DOHH2 (cell line): ENCODE data around the gene CXCL8.

Experiments used
- H3F3A ChIP-seq: fragments of 200-600 bp; sonication (generic), shearing (Covaris generic); 2 replicates; pipeline ENCODE4 v1.6.0; 2016; ENCODE audit warnings: antibody characterized with exemption, mild to moderate bottlenecking; ENCODE audit not compliant: control insufficient read depth, insufficient read depth
- H3K27ac ChIP-seq: fragments of 200-600 bp; sonication (generic); 2 replicates; pipeline ENCODE4 v1.5.1; 2014; ENCODE audit warnings: low read depth, mild to moderate bottlenecking, low read length, moderate library complexity
- H3K27me3 ChIP-seq: fragments of 200-600 bp; sonication (generic); 2 replicates; pipeline ENCODE4 v1.6.1; 2014; ENCODE audit warnings: mild to moderate bottlenecking, low read length, mixed read lengths; ENCODE audit not compliant: control insufficient read depth
- H3K36me3 ChIP-seq: fragments of 200-600 bp; sonication (generic); 2 replicates; pipeline ENCODE4 v1.6.1; 2014; ENCODE audit warnings: mild to moderate bottlenecking, low read length, moderate library complexity, mixed read lengths; ENCODE audit not compliant: control insufficient read depth
- H3K4me1 ChIP-seq: fragments of 200-600 bp; sonication (generic); 2 replicates; pipeline ENCODE4 v1.6.1; 2014; ENCODE audit warnings: mild to moderate bottlenecking, low read length, mixed read lengths; ENCODE audit not compliant: control insufficient read depth
- H3K4me2 ChIP-seq: fragments of 200-600 bp; sonication (generic); 2 replicates; pipeline ENCODE4 v1.6.0; 2014; ENCODE audit warnings: mild to moderate bottlenecking, low read length, moderate library complexity
- H3K4me3 ChIP-seq: fragments of 200-600 bp; sonication (generic); 2 replicates; pipeline ENCODE4 v1.5.1; 2014; ENCODE audit warnings: mild to moderate bottlenecking, low read length, mixed read lengths
- H3K79me2 ChIP-seq: fragments of 200-600 bp; sonication (generic); 2 replicates; pipeline ENCODE4 v1.6.1; 2014; ENCODE audit warnings: mild to moderate bottlenecking, low read length, mixed read lengths; ENCODE audit not compliant: control insufficient read depth
- H3K9me2 ChIP-seq: fragments of 200-600 bp; sonication (generic); replicated peaks from 2 replicates; pipeline ENCODE4 v1.6.1; 2014; ENCODE audit warnings: mild to moderate bottlenecking, low read length, mixed read lengths; ENCODE audit not compliant: control insufficient read depth
- H3K9me3 ChIP-seq: fragments of 200-600 bp; sonication (generic); 2 replicates; pipeline ENCODE4 v1.6.1; 2014; ENCODE audit warnings: antibody characterized with exemption, low read length, mixed read lengths; ENCODE audit not compliant: control insufficient read depth, insufficient read depth
- H4K20me1 ChIP-seq: fragments of 200-600 bp; sonication (generic); 2 replicates; pipeline ENCODE4 v1.6.0; 2014; ENCODE audit warnings: low read depth, mild to moderate bottlenecking, antibody characterized with exemption, low read length, moderate library complexity; ENCODE audit not compliant: control insufficient read depth, insufficient read depth
- EZH2phosphoT487 ChIP-seq: fragments of 200-600 bp; sonication (generic); IDR thresholded peaks from 2 replicates; pipeline ENCODE4 v1.6.1; 2017; ENCODE audit warnings: borderline replicate concordance, mild to moderate bottlenecking, antibody characterized with exemption, low read length, moderate library complexity, mixed read lengths
- TF ChIP-seq, protein P1 (sequence below): fragments of 200-600 bp; sonication (generic); IDR thresholded peaks from one replicate; pipeline ENCODE4 v1.5.1; 2014; ENCODE audit warnings: antibody characterized with exemption, mild to moderate bottlenecking, low read depth, low read length; ENCODE audit not compliant: poor library complexity, severe bottlenecking

The CXCL8 gene

DNA sequence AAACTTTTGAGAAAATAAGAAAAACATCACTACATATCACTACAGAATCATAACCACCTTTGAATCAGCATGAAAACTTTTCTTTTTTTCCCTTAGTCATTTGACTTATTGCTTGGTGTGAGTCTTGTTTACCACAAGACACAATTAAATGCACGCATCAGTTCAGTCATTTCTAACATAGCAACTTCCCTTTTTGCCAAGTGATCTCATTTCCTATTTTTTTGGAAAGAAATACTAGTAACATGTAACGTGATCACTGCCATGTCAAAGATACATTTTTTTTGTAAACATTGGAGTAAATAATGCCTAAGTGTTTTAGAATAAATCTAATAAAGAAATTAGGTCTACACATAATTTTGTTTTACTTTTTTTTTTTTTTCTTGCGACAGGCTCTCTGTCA, 5.1 kb upstream of the CXCL8 start:
- no peaks in the 10 kb centered on the region for H3K79me2 ChIP-seq
- no peaks in the 10 kb centered on the region for H3K9me3 ChIP-seq
- H3K4me2 ChIP-seq: no peak overlapping the region
- no peaks in the 10 kb centered on the region for H3K27me3 ChIP-seq
- no peaks in the 10 kb centered on the region for H3K9me2 ChIP-seq
- no peaks in the 10 kb centered on the region for H3F3A ChIP-seq
- no peak overlapping the region for H3K27ac ChIP-seq
- TF ChIP-seq EZH2phosphoT487: no peak
- peaks cover 7% of the 10 kb centered on the region for H3K4me1 ChIP-seq
- no peaks in the 10 kb centered on the region for H4K20me1 ChIP-seq
- no peak overlapping the region for H3K4me3 ChIP-seq
- no peaks in the 10 kb centered on the region for H3K36me3 ChIP-seq

DNA sequence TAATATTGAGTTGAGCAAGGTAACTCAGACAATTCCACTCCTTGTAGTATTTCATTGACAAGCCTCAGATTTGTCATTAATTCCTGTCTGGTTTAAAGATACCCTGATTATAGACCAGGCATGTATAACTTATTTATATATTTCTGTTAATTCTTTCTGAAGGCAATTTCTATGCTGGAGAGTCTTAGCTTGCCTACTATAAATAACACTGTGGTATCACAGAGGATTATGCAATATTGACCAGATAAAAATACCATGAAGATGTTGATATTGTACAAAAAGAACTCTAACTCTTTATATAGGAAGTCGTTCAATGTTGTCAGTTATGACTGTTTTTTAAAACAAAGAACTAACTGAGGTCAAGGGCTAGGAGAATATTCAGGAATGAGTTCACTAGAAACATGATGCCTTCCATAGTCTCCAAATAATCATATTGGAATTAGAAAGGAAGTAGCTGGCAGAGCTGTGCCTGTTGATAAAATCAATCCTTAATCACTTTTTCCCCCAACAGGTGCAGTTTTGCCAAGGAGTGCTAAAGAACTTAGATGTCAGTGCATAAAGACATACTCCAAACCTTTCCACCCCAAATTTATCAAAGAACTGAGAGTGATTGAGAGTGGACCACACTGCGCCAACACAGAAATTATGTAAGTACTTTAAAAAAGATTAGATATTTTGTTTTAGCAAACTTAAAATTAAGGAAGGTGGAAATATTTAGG, 821 bp downstream of the CXCL8 start:
- Histone ChIP-seq H3K9me2 (no peaks in the 10 kb centered on the region; the same call in 1 of the 2 replicates), H3F3A (no peaks in the 10 kb centered on the region), H3K4me2 (no peak overlapping the region), H3K36me3 (no peaks in the 10 kb centered on the region), H3K79me2 (no peaks in the 10 kb centered on the region), H3K27me3 (no peaks in the 10 kb centered on the region), H3K4me3 (no peak overlapping the region), H3K9me3 (no peaks in the 10 kb centered on the region), H4K20me1 (no peaks in the 10 kb centered on the region), H3K27ac (no peak overlapping the region), H3K4me1 (peaks cover 5% of the 10 kb centered on the region)
- no peak for TF ChIP-seq EZH2phosphoT487

DNA sequence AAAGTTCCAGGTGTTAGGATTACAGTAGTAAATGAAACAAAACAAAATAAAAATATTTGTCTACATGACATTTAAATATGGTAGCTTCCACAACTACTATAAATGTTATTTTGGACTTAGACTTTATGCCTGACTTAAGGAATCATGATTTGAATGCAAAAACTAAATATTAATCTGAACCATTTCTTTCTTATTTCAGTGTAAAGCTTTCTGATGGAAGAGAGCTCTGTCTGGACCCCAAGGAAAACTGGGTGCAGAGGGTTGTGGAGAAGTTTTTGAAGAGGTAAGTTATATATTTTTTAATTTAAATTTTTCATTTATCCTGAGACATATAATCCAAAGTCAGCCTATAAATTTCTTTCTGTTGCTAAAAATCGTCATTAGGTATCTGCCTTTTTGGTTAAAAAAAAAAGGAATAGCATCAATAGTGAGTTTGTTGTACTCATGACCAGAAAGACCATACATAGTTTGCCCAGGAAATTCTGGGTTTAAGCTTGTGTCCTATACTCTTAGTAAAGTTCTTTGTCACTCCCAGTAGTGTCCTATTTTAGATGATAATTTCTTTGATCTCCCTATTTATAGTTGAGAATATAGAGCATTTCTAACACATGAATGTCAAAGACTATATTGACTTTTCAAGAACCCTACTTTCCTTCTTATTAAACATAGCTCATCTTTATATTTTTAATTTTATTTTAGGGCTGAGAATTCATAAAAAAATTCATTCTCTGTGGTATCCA, 1.6 kb downstream of the CXCL8 start:
- no peaks in the 10 kb centered on the region for H3K79me2 ChIP-seq
- peaks cover 5% of the 10 kb centered on the region for H3K4me1 ChIP-seq
- H3K9me2 ChIP-seq: no peaks in the 10 kb centered on the region; the same call in 1 of the 2 replicates
- no peaks in the 10 kb centered on the region for H4K20me1 ChIP-seq
- TF ChIP-seq, protein P1, sequence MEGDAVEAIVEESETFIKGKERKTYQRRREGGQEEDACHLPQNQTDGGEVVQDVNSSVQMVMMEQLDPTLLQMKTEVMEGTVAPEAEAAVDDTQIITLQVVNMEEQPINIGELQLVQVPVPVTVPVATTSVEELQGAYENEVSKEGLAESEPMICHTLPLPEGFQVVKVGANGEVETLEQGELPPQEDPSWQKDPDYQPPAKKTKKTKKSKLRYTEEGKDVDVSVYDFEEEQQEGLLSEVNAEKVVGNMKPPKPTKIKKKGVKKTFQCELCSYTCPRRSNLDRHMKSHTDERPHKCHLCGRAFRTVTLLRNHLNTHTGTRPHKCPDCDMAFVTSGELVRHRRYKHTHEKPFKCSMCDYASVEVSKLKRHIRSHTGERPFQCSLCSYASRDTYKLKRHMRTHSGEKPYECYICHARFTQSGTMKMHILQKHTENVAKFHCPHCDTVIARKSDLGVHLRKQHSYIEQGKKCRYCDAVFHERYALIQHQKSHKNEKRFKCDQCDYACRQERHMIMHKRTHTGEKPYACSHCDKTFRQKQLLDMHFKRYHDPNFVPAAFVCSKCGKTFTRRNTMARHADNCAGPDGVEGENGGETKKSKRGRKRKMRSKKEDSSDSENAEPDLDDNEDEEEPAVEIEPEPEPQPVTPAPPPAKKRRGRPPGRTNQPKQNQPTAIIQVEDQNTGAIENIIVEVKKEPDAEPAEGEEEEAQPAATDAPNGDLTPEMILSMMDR: no peak
- no peak for TF ChIP-seq EZH2phosphoT487
- H3K4me3 ChIP-seq: no peak overlapping the region
- H3F3A ChIP-seq: no peaks in the 10 kb centered on the region
- no peaks in the 10 kb centered on the region for H3K36me3 ChIP-seq
- H3K27me3 ChIP-seq: no peaks in the 10 kb centered on the region
- H3K9me3 ChIP-seq: no peaks in the 10 kb centered on the region
- no peak overlapping the region for H3K4me2 ChIP-seq
- H3K27ac ChIP-seq: no peak overlapping the region

DNA sequence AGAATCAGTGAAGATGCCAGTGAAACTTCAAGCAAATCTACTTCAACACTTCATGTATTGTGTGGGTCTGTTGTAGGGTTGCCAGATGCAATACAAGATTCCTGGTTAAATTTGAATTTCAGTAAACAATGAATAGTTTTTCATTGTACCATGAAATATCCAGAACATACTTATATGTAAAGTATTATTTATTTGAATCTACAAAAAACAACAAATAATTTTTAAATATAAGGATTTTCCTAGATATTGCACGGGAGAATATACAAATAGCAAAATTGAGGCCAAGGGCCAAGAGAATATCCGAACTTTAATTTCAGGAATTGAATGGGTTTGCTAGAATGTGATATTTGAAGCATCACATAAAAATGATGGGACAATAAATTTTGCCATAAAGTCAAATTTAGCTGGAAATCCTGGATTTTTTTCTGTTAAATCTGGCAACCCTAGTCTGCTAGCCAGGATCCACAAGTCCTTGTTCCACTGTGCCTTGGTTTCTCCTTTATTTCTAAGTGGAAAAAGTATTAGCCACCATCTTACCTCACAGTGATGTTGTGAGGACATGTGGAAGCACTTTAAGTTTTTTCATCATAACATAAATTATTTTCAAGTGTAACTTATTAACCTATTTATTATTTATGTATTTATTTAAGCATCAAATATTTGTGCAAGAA, 2.3 kb downstream of the CXCL8 start:
- H3K27ac ChIP-seq: no peak overlapping the region
- H3K27me3 ChIP-seq: no peaks in the 10 kb centered on the region
- H4K20me1 ChIP-seq: no peaks in the 10 kb centered on the region
- H3K36me3 ChIP-seq: no peaks in the 10 kb centered on the region
- H3F3A ChIP-seq: no peaks in the 10 kb centered on the region
- H3K4me3 ChIP-seq: no peak overlapping the region
- peaks cover 5% of the 10 kb centered on the region for H3K4me1 ChIP-seq
- no peak for TF ChIP-seq EZH2phosphoT487
- TF ChIP-seq, protein P1: no peak
- no peak overlapping the region for H3K4me2 ChIP-seq
- H3K9me3 ChIP-seq: no peaks in the 10 kb centered on the region
- H3K79me2 ChIP-seq: no peaks in the 10 kb centered on the region
- no peaks in the 10 kb centered on the region; the same call in 1 of the 2 replicates for H3K9me2 ChIP-seq
